Measurements from ENCODE around the gene PTMA. TPM values are rescaled to one million over a fixed set of nuclear protein-coding genes. Genes with fewer than 3 reads are reported as not detected.

Gene PTMA
- total and polyA plus RNA-seq, 9 of the 15 experiments (the other 6 are each of a cell fraction or from before 2014, with no cell fraction given) = 429 to 2,322 (median 1,578) TPM

GRCh38 chr2:231708773-231709635, 679 bp downstream of the PTMA start (continued):
- TF ChIP-seq TEAD1 (CRISPR knock-in tag; IDR thresholded peaks at IDR 0.05) = 0 out of 4 replicates have a peak, but pooled peaks of 1 of the 2 experiments have one; percentile 42
- TF ChIP-seq ZC3H11A (IDR thresholded peaks at IDR 0.05; ENCODE audit: low read depth, low read length) = no peak
- no peak for TF ChIP-seq KLF6 (CRISPR knock-in tag; IDR thresholded peaks at IDR 0.05; ENCODE audit: borderline replicate concordance)
- TF ChIP-seq ZBTB7A (IDR thresholded peaks at IDR 0.05; ENCODE audit: borderline replicate concordance, control insufficient read depth, low read depth, low read length) = 0 out of 2 replicates have a peak, but pooled peaks have one; percentile 29
- peak; percentile 28; the same call in 1 of the 2 replicates for TF ChIP-seq VEZF1 (CRISPR knock-in tag; IDR thresholded peaks at IDR 0.05)
- TF ChIP-seq ZNF277 (CRISPR knock-in tag; IDR thresholded peaks at IDR 0.05; ENCODE audit: borderline replicate concordance) = no peak
- TF ChIP-seq PCBP1 (IDR thresholded peaks at IDR 0.05; ENCODE audit: low read depth, low read length, poor library complexity, severe bottlenecking) = peak; percentile 63
- TF ChIP-seq TAF15 (IDR thresholded peaks at IDR 0.05; ENCODE audit: low read depth, low read length) = peak; percentile 81; the same call in 1 of the 2 replicates
- TF ChIP-seq EWSR1 (IDR thresholded peaks at IDR 0.05; ENCODE audit: borderline replicate concordance, low read depth, partially characterized antibody) = no peak
- TF ChIP-seq RCOR1 (IDR thresholded peaks at IDR 0.05; ENCODE audit: borderline replicate concordance in 1 of 2, low read depth in 2 of 2, low read length in 2 of 2) = no peak
- TF ChIP-seq CBX2 (IDR thresholded peaks at IDR 0.05; ENCODE audit: insufficient read depth, low read length, poor library complexity, severe bottlenecking) = no peak
- TF ChIP-seq CEBPZ (IDR thresholded peaks at IDR 0.05; ENCODE audit: borderline replicate concordance, low read depth, low read length) = no peak
- peak; percentile 69 for TF ChIP-seq SUPT5H (IDR thresholded peaks at IDR 0.05)
- no peak for TF ChIP-seq SAP30 (IDR thresholded peaks at IDR 0.05; ENCODE audit: borderline replicate concordance, insufficient read depth, low read depth, low read length, poor library complexity, severe bottlenecking)
- TF ChIP-seq ZNF232 (CRISPR knock-in tag; IDR thresholded peaks at IDR 0.05) = no peak
- no peak for TF ChIP-seq MTA3 (IDR thresholded peaks at IDR 0.05; ENCODE audit: borderline replicate concordance)
- no peak for TF ChIP-seq GTF2A2 (tag; IDR thresholded peaks at IDR 0.05)
- no peak for TF ChIP-seq E2F4 (CRISPR knock-in tag; IDR thresholded peaks at IDR 0.05; ENCODE audit: low read depth)

Data from K562 (cell line).